ENCODE results near the gene SLC9A1. TPM values are rescaled to one million over a fixed set of nuclear protein-coding genes. Genes with fewer than 3 reads are reported as not detected.

SLC9A1 gene
- total RNA-seq, 1 donor from 2014 or later, result 27.1 TPM

DNA sequence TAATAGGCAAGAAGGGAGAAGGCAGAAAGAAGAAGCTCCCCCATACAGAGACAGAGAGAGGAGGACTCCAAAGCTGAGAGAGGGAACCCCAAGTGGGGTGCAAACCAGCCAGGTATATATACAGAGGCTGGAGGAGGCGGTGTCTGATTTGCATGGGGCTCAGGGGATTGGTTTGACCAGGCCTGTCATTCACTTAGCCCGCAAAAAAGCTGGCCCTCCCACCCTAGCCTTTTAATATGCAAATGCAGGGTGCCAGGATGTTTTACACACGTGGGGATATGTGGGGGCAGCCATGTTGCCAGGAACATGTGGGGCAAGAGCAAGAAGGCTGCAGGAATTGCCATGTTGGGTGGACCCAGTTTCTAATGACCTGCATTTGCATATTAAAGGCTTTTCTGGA, 105.3 kb downstream of the SLC9A1 start:
- no peaks in the 10 kb centered on the region for H3K36me3 Mint-ChIP-seq (ENCODE audit: low read depth)
- no peaks in the 10 kb centered on the region for H3K9me3 Mint-ChIP-seq
- H3K4me3 Mint-ChIP-seq, result no peak overlapping the region
- H3K27ac Mint-ChIP-seq (ENCODE audit: unreplicated experiment), result no peak overlapping the region
- peaks cover 17% of the 10 kb centered on the region for H3K4me1 Mint-ChIP-seq
- H3K27me3 Mint-ChIP-seq (ENCODE audit: low read depth), result no peaks in the 10 kb centered on the region
- DNase-seq (ENCODE audit: low read depth, low spot score), result no peak
- TF ChIP-seq, protein P1, sequence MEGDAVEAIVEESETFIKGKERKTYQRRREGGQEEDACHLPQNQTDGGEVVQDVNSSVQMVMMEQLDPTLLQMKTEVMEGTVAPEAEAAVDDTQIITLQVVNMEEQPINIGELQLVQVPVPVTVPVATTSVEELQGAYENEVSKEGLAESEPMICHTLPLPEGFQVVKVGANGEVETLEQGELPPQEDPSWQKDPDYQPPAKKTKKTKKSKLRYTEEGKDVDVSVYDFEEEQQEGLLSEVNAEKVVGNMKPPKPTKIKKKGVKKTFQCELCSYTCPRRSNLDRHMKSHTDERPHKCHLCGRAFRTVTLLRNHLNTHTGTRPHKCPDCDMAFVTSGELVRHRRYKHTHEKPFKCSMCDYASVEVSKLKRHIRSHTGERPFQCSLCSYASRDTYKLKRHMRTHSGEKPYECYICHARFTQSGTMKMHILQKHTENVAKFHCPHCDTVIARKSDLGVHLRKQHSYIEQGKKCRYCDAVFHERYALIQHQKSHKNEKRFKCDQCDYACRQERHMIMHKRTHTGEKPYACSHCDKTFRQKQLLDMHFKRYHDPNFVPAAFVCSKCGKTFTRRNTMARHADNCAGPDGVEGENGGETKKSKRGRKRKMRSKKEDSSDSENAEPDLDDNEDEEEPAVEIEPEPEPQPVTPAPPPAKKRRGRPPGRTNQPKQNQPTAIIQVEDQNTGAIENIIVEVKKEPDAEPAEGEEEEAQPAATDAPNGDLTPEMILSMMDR (conservative IDR thresholded peaks at IDR 0.05), result no peak

DNA sequence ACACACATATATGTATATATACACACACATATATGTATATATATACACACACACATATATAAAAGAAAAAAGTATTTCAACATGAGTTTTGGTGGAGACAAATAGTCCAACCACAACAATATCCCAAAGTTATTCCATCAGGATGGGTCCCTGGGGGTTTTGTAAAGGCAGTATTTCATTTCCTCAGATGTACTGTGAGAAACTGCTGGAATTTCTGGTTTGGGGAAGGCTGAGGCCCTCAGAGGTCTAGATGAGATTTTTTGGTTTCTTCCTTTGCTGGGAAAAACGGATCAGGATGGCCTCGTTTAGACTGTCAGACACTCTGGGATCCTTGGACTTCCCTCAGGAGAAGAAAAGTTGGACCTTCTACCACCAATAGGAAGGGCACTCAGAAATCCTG, 105.8 kb downstream of the SLC9A1 start:
- Mint-ChIP-seq H3K9me3 (no peaks in the 10 kb centered on the region), H3K4me1 (peaks cover 21% of the 10 kb centered on the region), H3K27me3 (ENCODE audit: low read depth) (no peaks in the 10 kb centered on the region), H3K36me3 (ENCODE audit: low read depth) (no peaks in the 10 kb centered on the region), H3K4me3 (no peak overlapping the region), H3K27ac (ENCODE audit: unreplicated experiment) (no peak overlapping the region)
- DNase-seq (ENCODE audit: low read depth, low spot score), result no peak
- TF ChIP-seq, protein P1 (conservative IDR thresholded peaks at IDR 0.05), result no peak

Other genes with a start within 250 kb of the SLC9A1 start
- not detected in 2 replicates for gene NR0B2, start 241.2 kb downstream of the SLC9A1 start, total RNA-seq
- gene NUDC, start 233.4 kb downstream of the SLC9A1 start, total RNA-seq, result 96.1 and 102 TPM in 2 replicates
- gene KDF1, start 194.7 kb downstream of the SLC9A1 start, total RNA-seq, result not detected in 2 replicates
- 16.7 and 18.7 TPM in 2 replicates for gene TRNP1, start 161.4 kb downstream of the SLC9A1 start, total RNA-seq
- 10.1 and 11.0 TPM in 2 replicates for gene TENT5B, start 142.3 kb downstream of the SLC9A1 start, total RNA-seq
- gene WDTC1, start 79.5 kb upstream of the SLC9A1 start, total RNA-seq, result 25.5 and 26.5 TPM in 2 replicates
- gene TMEM222, start 167.0 kb upstream of the SLC9A1 start, total RNA-seq, result 46.7 and 46.9 TPM in 2 replicates
- gene SYTL1, start 186.9 kb upstream of the SLC9A1 start, total RNA-seq, result 0.72 and 1.4 TPM in 2 replicates
- gene MAP3K6, start 211.8 kb upstream of the SLC9A1 start, total RNA-seq, result 12.9 and 13.6 TPM in 2 replicates
- not detected in 2 replicates for gene FCN3, start 219.7 kb upstream of the SLC9A1 start, total RNA-seq
- not detected in 2 replicates for gene CD164L2, start 228.2 kb upstream of the SLC9A1 start, total RNA-seq
- gene GPR3, start 237.5 kb upstream of the SLC9A1 start, total RNA-seq, result 6.1 and 7.0 TPM in 2 replicates

Data from neural crest cell (in vitro differentiated cells).